WERI-Rb-1 (cell line): ENCODE results near the gene GRIN2D.

Experiments used
- DNase-seq: peaks from one replicate; pipeline ENCODE4 v3.0.0-alpha.2; 2020
- H3K27ac ChIP-seq: fragments of 250-450 bp; sonication (Bioruptor Pico); 2 replicates; pipeline ENCODE4 v1.5.1; 2020; ENCODE audit warnings: mild to moderate bottlenecking, moderate library complexity
- H3K27me3 ChIP-seq: fragments of 250-450 bp; sonication (Bioruptor Pico); 2 replicates; pipeline ENCODE4 v1.5.1; 2021; ENCODE audit warnings: mild to moderate bottlenecking, low read depth, moderate library complexity; ENCODE audit not compliant: insufficient read depth, severe bottlenecking
- H3K36me3 ChIP-seq: fragments of 250-450 bp; sonication (Bioruptor Pico); 2 replicates; pipeline ENCODE4 v1.5.1; 2020; ENCODE audit warnings: mild to moderate bottlenecking, moderate library complexity
- H3K4me3 ChIP-seq: 2 replicates; pipeline ENCODE4 v1.5.1; 2011; ENCODE audit warnings: low read depth, mild to moderate bottlenecking, control low read depth, low read length
- H3K9me3 ChIP-seq: fragments of 250-450 bp; sonication (Bioruptor Pico); 2 replicates; pipeline ENCODE4 v1.5.1; 2021; ENCODE audit warnings: mild to moderate bottlenecking, moderate library complexity; ENCODE audit not compliant: severe bottlenecking
- TF ChIP-seq, protein P1 (sequence below): IDR thresholded peaks from 2 replicates; pipeline ENCODE4 v1.5.1; 2011; ENCODE audit warnings: low read depth, mild to moderate bottlenecking, control low read depth, inconsistent platforms, low read length

GRIN2D gene

GRCh38 chr19:48415395-48415794, 21.9 kb downstream of the GRIN2D start:
- TF ChIP-seq, protein P1, sequence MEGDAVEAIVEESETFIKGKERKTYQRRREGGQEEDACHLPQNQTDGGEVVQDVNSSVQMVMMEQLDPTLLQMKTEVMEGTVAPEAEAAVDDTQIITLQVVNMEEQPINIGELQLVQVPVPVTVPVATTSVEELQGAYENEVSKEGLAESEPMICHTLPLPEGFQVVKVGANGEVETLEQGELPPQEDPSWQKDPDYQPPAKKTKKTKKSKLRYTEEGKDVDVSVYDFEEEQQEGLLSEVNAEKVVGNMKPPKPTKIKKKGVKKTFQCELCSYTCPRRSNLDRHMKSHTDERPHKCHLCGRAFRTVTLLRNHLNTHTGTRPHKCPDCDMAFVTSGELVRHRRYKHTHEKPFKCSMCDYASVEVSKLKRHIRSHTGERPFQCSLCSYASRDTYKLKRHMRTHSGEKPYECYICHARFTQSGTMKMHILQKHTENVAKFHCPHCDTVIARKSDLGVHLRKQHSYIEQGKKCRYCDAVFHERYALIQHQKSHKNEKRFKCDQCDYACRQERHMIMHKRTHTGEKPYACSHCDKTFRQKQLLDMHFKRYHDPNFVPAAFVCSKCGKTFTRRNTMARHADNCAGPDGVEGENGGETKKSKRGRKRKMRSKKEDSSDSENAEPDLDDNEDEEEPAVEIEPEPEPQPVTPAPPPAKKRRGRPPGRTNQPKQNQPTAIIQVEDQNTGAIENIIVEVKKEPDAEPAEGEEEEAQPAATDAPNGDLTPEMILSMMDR: no peak
- Histone ChIP-seq H3K27ac (no peak overlapping the region), H3K4me3 (no peak overlapping the region), H3K9me3 (no peaks in the 10 kb centered on the region), H3K27me3 (no peaks in the 10 kb centered on the region), H3K36me3 (peaks cover 3% of the 10 kb centered on the region; the same call in 1 of the 2 replicates)
- DNase-seq: peak; percentile 84

GRCh38 chr19:48415806-48416221, 22.3 kb downstream of the GRIN2D start:
- no peak overlapping the region for H3K27ac ChIP-seq
- no peak for DNase-seq
- TF ChIP-seq, protein P1: no peak
- H3K36me3 ChIP-seq: peaks cover 3% of the 10 kb centered on the region; the same call in 1 of the 2 replicates
- H3K4me3 ChIP-seq: no peak overlapping the region
- no peaks in the 10 kb centered on the region for H3K27me3 ChIP-seq
- no peaks in the 10 kb centered on the region for H3K9me3 ChIP-seq

GRCh38 chr19:48417421-48417820, 24.0 kb downstream of the GRIN2D start:
- H3K9me3 ChIP-seq: no peaks in the 10 kb centered on the region
- H3K4me3 ChIP-seq: no peak overlapping the region
- H3K27ac ChIP-seq: no peak overlapping the region; the same call in 1 of the 2 replicates
- H3K36me3 ChIP-seq: peaks cover 3% of the 10 kb centered on the region; the same call in 1 of the 2 replicates
- DNase-seq: no peak
- TF ChIP-seq, protein P1: no peak
- H3K27me3 ChIP-seq: no peaks in the 10 kb centered on the region

DNA sequence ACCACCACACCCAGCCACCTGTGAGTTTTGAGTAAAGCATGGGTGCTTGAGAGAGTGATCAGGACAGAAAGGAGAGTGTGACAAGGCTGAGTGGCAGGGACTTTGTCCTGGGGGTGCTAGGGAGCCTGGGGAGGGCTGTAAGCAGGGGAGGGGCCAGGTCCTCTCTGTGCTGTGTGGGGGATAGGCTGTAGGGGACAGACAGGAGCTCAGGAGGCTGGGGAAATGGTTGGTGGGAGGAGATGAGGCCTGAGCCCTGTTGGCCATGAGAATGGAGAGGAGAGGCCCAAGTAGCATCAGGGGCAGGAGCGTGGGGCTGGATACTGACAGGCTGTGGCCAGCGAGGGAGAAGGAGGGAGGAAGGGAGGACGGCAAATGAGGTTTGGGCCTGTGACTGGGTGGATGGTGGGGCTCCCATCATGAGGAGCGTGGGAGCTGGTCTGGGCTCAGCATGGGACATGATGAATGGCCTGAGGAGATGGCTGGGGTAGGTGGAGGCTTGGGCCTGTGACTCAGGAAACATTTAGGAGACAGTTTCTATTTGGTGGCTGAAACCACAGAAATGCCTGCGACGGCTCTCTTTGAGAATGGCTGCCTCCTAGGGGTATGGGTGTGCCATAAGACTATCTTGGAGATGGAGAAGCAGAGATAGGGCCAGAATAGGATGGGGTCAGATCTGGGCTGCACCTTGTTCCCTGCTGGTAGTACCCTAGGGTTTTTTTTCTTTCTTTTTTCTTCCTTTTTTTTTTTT, 25.0 kb downstream of the GRIN2D start:
- DNase-seq: no peak
- H3K36me3 ChIP-seq: peaks cover 3% of the 10 kb centered on the region; the same call in 1 of the 2 replicates
- H3K9me3 ChIP-seq: no peaks in the 10 kb centered on the region
- no peak overlapping the region for H3K4me3 ChIP-seq
- TF ChIP-seq, protein P1: no peak
- H3K27me3 ChIP-seq: no peaks in the 10 kb centered on the region
- H3K27ac ChIP-seq: no peak overlapping the region

GRCh38 chr19:48419158-48419920, 25.9 kb downstream of the GRIN2D start:
- Histone ChIP-seq H3K9me3 (no peaks in the 10 kb centered on the region), H3K36me3 (peaks cover 3% of the 10 kb centered on the region; the same call in 1 of the 2 replicates), H3K27ac (no peak overlapping the region), H3K27me3 (no peaks in the 10 kb centered on the region), H3K4me3 (no peak overlapping the region)
- TF ChIP-seq, protein P1: no peak
- DNase-seq: peak; percentile 60
